GM12892 (cell line): ENCODE data around the gene C3orf18.

Experiments used
- DNase-seq: peaks from one replicate; pipeline ENCODE4 v3.0.0; 2011; ENCODE audit not compliant: insufficient read length
- FAIRE-seq: peaks from 2 replicates; lab custom pipeline; 2011; peaks lifted over from hg19 to GRCh38; lab: Jason Lieb, UNC
- POLR2A ChIP-seq: IDR thresholded peaks from 2 replicates; pipeline ENCODE4 v1.6.1; 2011; ENCODE audit warnings: low read depth, low read length, control low read depth
- POLR2AphosphoS5 ChIP-seq: IDR thresholded peaks from 2 replicates; pipeline ENCODE4 v1.6.1; 2011; ENCODE audit warnings: low read depth, low read length, control low read depth
- TAF1 ChIP-seq: IDR thresholded peaks from 2 replicates; pipeline ENCODE4 v1.6.1; 2011; ENCODE audit warnings: low read depth, mild to moderate bottlenecking, control low read depth, low read length, borderline replicate concordance

C3orf18 gene

DNA sequence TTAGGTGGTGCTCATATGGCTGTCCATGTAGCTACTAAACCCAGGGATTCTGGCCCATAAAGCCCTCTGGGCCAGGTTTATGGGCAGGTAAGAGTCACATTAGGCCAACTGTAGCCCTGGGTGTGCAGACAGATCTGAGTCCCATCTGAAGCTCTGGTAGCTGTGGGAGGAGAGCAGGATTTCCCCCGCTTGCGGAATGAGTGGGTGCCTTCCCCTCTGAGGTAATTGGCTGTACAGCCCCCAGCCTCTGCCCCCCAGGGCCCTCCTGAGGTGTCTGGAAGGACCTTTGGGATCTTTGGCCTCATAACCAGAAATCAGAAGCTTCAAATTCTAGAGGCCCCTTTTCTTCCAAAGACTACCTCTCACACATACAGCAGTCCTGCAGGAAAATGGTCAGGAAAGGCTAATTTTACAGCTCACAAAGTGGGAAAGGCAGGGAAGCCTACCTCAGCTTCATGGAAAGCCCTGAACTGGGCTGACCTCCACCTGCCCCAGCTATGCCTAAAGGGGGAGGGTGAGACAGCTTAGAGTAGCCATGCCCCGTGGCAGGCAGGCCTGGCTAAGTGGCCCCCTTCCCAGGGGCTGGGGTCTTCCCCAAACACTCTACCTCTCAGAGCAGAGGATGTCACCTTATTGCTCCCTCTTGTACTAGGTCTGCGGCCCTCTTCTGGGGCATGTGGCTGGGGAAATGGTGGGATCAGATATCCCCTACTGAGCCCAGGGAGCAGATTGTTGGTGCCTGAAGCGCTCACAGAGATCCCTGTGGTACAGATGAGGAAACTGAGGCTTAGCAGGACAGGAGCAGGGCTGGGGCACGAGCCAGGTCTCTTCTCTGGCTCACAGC is 18.6 kb upstream of the C3orf18 start:
- FAIRE-seq = peak; percentile 14
- TF ChIP-seq TAF1 (no peak), POLR2A (no peak), POLR2AphosphoS5 (no peak)
- DNase-seq = no peak

DNA sequence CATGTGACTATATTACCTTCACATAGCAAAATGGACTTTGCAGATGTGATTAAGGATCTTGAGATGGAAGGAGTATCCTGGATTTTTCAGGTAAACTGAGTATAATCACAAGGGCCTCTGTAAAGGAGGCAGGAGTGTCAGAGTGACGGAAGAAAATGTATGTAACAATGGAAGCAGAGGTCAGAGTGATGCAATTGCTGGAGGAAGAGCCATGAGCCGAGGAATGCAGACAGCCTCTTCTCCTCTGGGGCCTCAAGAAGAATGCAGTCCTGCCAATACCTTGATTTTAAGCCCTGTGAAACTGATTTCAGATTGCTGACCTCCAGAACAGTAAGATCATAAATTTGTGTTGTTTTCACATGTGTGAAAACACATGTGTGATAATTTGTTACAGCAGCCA is 16.8 kb upstream of the C3orf18 start:
- no peak for TF ChIP-seq POLR2A
- no peak for TF ChIP-seq POLR2AphosphoS5
- TF ChIP-seq TAF1 = no peak
- DNase-seq = no peak
- FAIRE-seq = no peak

DNA sequence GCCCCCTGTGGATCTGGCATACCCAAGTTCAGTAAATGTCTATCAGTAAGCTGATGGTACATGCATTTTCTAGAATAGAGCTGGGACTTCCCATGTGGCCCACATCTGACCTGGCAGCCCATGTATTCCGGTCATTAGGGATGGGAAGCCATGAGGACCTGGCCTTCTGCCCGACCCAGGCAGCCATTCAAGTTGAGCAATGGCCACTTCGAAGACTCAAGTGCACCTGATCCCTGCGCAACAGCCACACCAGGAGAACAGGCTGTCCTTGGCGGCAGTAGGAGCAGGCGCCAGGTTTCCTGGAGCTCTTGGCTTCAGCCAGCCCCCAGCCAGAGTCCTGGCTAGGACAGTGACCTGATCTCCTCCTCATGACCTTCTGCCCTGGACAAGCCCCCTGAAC is 16.4 kb upstream of the C3orf18 start:
- FAIRE-seq (no peak), DNase-seq (no peak)

DNA sequence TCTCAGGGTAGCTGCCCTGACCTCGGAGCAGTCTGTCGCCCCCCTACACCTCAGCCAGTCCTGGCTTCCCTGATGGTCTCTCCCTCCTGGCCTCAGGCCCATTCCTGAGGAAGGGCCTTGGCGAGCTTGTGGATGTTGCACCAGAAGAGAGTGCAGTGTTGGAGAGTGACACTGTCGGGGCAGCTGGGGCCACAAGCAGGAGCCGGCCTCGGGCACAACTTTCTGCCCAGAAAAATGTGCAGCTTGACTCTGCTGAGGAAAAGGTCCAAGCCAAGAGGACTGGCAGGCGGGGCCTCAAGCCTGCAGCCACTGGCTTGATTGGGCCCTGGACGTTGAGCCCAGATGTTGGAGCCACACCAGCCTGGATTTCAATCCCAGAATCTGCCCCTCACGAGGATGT is 14.5 kb upstream of the C3orf18 start:
- FAIRE-seq = no peak
- no peak for DNase-seq
- no peak for TF ChIP-seq TAF1

More for the DNA sequence above, 16.4 kb upstream of the C3orf18 start:
- TF ChIP-seq POLR2A = no peak

DNA sequence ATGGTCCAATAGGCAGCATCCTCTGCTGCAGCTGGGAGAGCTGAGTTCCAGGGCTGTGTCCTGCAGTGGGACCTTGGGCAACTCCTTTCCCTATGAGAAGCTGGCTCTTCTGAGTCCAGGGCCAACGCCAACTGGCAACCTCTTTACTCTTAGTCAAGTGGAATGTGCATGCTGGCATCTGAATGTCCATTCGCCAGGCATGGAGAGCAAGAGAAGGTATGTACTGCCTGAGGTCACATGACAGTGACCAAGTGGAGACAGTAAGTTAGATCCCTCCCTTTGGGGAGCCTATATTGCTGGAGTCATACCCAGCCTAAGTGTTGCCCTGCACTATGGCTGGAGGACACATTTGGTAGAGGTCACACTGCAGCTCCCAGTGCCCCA is 13.9 kb upstream of the C3orf18 start:
- FAIRE-seq = no peak
- DNase-seq = no peak
- TF ChIP-seq TAF1 (no peak), POLR2AphosphoS5 (no peak), POLR2A (no peak)

DNA sequence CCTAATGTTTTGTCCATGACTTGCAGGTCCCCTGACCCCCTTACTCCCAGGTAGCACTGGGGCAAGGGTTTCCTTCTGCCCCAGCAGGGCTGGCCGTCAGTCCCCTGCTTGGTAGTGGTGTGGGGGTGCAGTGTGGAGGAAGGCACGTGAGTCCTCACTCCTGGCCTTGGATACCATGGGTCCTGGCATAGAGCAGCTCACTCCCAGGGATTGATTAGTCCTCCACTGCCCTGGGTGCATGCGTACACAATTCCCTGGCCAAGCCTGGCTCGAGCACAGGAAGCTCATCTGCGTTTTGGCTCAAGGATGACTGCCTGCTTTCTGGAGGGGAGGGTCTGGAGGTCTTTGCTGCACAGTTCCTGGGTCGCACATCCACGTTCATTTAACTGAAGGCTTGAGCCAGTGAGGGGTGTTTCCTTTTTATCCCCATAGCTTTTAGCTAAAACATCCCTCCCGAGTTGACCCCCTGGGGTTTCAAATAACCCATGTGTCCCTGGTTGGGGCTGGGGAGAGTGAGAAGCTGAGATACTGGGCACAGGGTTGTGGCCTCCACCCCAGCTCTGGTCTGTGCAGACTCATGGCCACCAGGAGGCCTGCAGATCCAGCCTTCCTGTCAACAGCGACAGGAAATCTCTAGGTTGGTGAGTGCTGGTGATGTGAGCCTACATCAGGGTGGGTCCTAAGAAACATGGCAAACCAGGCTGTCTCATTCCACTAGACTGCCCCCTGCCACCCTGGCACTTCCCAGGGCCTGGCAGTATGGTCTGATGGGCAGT is 13.3 kb upstream of the C3orf18 start:
- TF ChIP-seq POLR2AphosphoS5 (no peak), TAF1 (no peak), POLR2A (no peak)
- DNase-seq (no peak), FAIRE-seq (no peak)

DNA sequence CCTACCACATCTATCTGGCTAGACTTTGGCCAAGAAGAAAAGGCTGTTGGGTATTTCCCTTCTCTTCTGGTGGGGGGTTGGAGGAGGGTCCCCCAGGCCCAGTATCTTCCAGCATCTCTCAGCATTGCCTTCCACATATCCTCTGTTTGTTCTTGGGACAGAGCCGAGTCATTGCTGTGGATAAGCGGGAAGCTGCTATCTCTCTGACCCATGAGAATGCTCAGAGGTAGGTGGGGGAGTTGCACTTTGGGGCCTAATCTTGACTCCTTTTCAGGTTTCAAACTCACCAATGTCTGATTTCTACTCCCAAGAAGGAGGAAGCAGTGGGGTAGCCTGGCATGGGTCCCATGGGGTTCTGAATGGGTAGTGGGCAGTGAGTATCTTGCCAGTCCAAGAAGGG is 9.8 kb upstream of the C3orf18 start:
- FAIRE-seq = no peak
- TF ChIP-seq TAF1 (no peak), POLR2A (no peak), POLR2AphosphoS5 (no peak)

DNA sequence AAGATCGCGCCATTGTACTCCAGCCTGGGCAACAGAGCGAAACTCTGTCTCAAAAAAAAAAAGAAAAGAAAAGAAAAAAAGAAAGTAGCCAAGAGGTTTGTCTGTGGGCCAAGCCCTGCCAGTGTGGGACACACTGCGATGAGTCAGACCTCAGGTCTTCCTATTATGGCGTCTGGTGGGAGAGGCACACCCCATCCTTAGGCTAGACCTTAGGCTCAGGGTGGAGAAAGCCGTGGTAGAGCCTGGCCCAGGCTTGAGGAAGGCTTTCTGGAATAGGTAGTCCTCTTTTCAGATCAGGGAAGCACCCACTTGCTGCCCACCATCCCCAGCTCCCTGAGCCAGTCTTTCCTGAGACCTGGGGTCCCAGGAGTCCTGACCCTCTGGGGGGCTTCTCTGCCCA is 7.8 kb upstream of the C3orf18 start:
- FAIRE-seq = no peak

More for the DNA sequence above, 9.8 kb upstream of the C3orf18 start:
- no peak for DNase-seq

DNA sequence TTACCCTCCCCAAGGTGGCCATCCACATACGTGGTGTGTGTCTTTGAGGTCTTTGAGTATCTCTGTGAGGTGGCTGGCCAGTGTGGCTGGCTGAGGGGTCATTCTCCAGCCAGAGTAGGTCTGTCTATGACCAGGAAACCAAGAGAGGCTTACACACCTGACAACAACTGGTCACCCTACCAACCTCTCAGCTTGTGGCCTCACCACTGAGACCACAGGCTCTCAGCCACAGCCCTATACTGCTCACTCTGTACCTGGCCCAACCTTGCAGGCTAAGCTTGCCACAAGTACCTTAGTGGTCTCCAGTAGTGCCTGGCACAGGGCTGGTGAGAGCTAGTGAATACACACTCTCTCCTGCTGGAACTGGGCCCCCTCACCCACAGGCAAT is 6.9 kb upstream of the C3orf18 start:
- FAIRE-seq (no peak), DNase-seq (no peak)
- TF ChIP-seq POLR2AphosphoS5 (no peak), TAF1 (no peak), POLR2A (no peak)

More for the DNA sequence above, 7.8 kb upstream of the C3orf18 start:
- no peak for TF ChIP-seq POLR2AphosphoS5
- TF ChIP-seq TAF1 = no peak
- no peak for TF ChIP-seq POLR2A
- DNase-seq = no peak

DNA sequence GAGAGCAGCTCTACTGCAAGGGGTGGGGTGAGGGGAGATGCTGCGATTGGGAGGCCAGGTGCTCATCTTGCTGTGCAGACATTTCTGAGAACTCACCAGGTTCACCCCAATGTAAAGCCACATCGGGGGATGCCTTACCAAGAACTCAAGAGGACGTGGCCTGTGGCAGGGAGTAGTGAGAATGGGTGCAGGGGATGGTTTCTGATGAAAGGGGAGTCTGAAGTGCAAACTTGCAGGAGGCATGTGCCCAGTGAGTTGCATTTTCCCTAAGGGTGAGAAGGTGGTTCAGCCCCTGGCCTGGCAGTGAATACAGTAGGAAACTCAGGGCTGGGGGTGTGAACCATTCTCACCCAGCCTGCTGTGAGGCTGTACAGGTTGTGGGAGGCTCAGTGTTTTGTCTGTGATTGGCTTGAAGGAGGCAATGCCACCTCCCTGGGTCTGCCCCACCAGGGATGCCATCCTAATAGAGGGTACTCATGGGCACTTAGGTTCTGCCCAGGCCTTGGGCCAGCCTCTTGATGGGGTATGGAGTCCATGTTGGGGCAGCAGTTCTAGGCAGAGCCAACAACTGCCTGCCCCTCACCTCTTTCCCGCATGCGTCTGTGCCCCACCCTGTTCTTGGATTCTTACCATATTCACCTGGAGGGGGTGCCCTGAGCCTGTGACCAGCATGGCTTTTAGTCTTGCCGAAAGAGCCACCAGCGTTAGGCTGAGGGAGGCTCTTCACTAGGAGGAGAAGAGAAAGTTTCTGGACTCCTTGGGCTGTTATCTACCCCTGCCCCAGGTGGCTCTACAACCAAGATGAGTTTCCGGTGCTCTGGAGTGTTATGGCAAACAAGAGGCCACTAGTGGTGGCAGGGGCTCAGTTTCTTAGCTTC is 6.3 kb upstream of the C3orf18 start:
- FAIRE-seq (no peak), DNase-seq (no peak)
- no peak for TF ChIP-seq POLR2AphosphoS5
- TF ChIP-seq TAF1 = no peak
- TF ChIP-seq POLR2A = no peak

DNA sequence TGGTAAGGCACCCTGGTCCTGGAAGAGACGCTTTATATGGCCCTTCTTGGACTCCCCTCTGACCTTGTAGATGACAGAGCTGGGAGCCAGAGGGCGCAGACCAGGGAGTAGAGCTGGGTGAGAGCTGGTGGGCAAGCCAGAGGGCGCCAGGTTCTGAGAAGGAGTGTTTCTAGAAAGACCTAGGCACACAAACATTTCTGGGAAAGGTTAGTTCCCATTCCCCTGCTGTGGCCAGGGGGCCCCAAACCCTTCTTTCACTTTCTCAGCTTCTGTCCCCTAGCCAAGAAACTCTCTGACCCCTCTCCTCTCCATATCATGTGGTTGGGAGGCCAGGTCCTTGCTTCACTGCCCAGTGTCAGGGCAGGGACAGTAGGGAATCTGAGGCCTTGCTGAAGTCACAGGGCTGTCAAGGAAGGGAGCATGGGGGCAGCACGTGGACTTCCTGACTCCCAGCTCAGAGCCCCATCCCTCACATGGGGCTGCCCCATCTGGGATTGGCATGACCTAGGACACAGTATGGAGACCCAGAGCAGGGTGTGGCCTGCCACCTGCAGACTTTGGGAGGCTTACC is 5.3 kb upstream of the C3orf18 start:
- no peak for DNase-seq
- TF ChIP-seq TAF1 (no peak), POLR2A (no peak), POLR2AphosphoS5 (no peak)
- no peak for FAIRE-seq
